ENCODE measurements around the gene ALDH3B2.

GRCh38 chr11:67664696-67665540 is 9.5 kb downstream of the ALDH3B2 start:
- TF ChIP-seq EP300 (IDR thresholded peaks at IDR 0.05), result no peak
- TF ChIP-seq CTCF (IDR thresholded peaks at IDR 0.05), result no peak
- no peak for TF ChIP-seq POLR2A (IDR thresholded peaks at IDR 0.05; ENCODE audit: low read depth)
- TF ChIP-seq POLR2AphosphoS5 (IDR thresholded peaks at IDR 0.05), result no peak

Data from esophagus muscularis mucosa (tissue), 4 donors.